GM19468 (cell line): ENCODE results near the gene HELZ2.

Experiments
- ATAC-seq: cut with Tn5 transposase; IDR thresholded peaks from one replicate; pipeline ENCODE4 v1.9.1; 2021; ENCODE audit warnings: mild to moderate bottlenecking, moderate library complexity, moderate number of reproducible peaks; ENCODE audit not compliant: unreplicated experiment; ENCODE audit errors: extremely low read depth

Gene HELZ2

GRCh38 chr20:63597651-63598478, 23.8 kb upstream of the HELZ2 start:
- ATAC-seq = no peak

DNA sequence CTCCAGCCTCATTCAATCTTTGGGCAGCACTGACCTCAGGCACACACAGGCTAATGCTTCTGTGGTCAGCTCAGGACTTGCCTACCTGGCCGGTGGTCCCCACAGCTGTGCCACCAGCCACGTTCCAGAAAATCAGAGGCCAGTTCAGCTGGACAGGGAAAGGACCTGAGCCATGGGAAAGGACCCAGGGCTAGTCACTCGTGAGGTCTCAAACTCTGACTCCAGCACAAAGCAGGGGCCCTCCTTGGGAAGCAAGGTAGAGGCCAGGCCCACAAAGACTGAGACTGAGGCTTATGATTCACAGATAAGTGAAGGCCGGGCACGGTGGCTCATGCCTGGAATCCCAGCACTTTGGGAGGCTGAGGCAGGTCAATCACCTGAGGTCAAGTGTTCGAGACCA, 22.4 kb upstream of the HELZ2 start:
- ATAC-seq = no peak

- ATAC-seq = no peak
Measured at GRCh38 chr20:63595416-63596127, 21.5 kb upstream of the HELZ2 start.

GRCh38 chr20:63594043-63594561, 20.1 kb upstream of the HELZ2 start:
- no peak for ATAC-seq

- ATAC-seq = no peak
Measured at GRCh38 chr20:63592661-63593060, 18.6 kb upstream of the HELZ2 start.

DNA sequence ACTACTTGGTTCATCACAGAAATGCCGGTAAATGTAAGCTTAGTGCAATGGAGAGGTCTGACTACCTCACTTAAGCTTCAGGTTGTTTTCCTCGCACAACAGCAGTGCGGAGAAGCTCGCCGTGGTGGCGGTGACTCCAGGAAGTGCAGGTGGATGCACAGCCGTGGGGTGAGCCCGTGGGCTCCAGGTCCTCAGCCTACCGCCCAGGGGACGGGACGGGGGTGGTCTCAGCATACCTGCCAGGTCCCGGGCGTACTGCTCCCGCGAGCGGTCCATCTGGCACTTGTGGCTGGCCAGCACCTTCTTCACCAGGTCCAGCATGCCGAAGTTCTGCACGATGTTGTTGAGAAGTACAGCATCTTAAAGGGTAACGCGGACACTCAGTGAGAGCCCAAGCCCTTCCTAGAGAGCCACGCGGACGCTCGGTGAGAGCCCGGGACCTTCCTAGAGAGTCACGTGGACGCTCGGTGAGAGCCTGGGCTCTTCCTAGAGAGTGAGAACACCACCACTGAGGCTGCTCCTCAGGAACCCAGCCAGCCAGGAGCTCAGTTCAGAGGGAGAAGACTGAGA, 17.8 kb upstream of the HELZ2 start:
- ATAC-seq = no peak

- no peak for ATAC-seq
Measured at GRCh38 chr20:63591147-63591533, 17.1 kb upstream of the HELZ2 start.

GRCh38 chr20:63590218-63591146, 16.4 kb upstream of the HELZ2 start:
- ATAC-seq = no peak

DNA sequence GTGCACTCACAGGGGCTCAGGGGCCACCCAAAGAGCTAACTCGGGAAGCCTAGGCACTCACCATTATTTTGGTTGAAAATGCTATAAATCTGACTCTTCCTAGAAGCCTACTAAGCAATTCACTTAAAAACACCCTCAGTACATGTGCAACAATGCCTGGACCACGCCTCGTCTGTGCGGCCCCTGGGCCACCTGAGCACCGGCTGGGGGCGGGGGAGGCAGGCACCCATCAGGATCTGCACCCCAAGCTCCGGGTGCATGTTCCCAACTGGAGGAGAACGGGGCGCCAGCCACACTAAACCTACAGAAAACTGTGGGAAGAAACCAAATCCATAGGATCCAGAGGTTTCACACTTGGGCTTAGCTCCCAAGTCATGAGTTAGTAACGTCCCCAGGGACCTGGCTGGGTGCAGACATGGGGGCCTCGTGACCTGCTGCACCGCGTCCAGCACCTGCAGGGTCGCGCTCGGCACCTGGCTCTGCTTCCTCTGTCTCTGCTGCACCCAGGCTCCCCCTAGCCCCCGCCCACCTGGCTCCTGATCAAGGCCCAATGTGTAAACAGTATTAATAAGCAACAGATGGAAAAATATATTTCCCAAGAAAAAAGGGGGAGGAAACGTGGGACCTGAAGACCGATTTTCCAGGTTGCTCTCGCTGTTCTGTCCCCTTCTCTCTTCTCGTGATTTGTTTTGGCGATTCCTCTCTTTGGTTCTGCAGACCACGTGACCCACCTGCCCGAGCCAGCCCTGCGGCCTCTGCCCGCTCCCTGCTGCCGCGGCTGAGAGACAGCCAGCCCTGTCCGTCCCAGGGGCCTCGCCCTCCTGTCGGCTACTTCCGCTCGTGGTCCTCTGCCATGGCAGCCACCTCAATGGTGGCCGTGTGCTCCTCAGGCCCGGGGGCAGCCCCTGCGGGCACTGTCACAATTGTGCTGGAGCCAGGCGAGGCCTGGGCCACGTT, 15.5 kb upstream of the HELZ2 start:
- ATAC-seq = no peak

- no peak for ATAC-seq
Measured at GRCh38 chr20:63588641-63589041, 14.6 kb upstream of the HELZ2 start.

DNA sequence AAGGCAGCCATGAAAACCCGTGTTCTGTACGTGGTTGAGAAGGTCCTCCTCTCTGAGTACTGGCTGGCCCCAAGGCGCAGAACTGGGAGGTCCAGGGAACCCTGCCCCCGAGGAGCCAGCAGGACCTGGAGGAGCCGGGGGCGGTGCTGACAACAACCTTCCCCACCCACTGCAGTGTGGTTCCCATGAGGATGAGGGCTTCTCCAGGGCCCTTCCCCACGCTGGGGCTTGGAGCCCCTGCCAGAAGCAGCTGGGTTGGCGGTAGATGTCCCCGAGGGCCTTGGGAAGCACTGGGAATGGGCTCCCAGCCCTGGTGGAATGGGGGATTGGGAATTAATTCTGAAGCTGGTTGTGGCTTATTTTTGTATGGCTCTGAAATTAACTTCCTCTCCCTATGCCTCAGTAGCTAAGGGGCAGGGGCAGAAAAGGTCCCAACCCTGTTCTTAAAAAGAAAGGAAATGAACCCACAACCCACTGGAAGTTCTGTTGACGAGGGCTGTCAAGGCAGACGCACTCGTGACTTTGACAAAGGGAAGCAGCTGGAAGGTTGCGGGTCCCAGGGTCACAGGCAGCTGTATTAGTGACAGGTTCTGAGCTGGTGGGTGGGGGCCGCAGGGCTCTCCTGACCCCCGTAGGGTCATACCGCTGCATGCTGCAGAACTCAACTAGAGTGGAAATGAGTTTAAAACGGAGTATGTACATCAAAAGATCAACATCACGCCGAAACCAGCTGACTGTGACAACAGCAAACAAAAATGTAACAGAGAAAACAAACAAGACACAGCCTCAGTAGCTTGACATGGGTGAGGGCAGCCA, 13.9 kb upstream of the HELZ2 start:
- ATAC-seq = no peak

DNA sequence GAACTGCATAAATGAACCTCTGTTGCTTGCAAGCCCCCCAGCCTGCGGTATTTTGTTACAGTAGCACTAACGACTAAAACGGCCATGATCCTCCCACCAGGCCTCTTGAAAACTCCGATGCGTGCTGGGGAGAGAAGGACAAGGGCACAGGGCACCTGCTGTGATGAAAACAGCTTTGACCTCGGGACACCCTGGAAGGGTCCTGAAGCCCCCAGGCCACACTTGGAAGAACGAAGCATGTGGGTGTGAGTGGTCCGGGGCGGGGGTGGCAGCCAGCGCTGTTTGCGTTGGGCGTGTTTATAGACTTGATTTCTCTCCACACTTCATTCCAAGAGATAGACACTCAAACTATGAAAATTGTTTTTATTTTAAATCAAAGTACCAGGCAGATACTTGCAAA, 13.2 kb upstream of the HELZ2 start:
- ATAC-seq = no peak

- ATAC-seq = no peak
Measured at GRCh38 chr20:63586797-63587196, 12.8 kb upstream of the HELZ2 start.

- no peak for ATAC-seq
Measured at GRCh38 chr20:63585616-63586565, 11.9 kb upstream of the HELZ2 start.

DNA sequence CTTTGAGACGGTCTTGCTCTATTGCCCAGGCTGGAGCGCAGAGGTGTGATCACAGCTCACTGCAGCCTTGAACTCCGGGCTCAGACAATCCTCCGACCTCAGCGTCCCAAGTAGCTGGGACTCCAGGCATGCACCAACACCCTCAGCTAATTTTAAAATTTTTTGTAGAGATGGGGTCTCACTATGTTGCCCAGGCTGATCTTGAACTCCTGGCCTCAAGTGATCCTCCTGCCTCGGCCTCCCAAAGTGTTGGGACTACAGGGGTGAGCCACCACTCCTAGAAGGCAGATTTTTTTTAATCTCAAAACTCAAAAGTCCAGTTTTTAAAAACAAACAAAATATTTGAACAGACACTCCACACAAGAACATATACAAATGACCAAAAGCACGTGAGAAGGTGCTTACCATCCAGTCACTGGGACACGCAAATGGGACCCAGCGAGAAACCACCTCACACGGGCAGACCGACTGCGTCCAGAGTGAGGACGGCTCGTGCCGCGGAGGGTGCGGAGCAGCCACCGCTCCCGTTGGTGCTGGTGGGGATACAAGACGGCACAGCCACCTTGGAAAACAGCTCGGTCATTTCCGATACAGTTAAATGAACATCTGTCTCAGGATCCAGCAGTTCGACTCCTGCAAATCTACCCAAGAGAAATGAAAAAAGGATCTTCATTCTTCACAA, 8.5 kb upstream of the HELZ2 start:
- no peak for ATAC-seq

DNA sequence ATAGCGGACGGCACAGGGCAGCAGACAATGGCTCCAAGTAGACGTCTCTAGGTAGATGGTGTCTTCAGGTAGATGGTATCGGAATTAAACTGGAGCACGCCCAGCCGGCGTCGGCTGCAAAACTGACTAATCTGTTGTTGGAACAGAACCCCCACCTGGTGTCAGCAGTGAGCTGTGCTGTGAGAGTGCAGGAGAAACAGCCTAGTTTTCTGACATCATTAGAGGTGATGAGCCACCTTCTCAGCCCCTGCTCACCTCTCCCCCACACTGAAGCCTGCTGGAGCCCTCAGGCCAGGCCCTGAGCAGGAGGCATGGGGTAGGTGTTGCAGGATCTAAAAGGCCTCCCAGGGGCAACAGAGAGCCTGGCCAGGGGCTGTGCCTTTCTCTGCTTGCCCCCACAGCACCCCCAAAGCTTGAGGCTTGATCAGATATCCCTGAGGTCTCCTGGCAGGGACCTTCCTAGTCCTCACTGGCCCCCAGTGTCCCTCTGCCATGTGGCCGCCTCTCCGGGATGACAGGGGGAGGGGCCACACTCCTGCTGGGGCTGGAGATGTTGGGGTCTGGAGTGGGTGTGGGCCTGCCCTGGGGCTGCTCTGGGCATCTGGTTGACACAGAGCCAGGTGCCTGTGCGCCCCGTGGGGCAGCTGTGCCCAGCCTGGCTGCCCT, 6.9 kb upstream of the HELZ2 start:
- ATAC-seq = peak; percentile 39
